ENCODE results near the gene LAMC3. TPM values are rescaled to one million over a fixed set of nuclear protein-coding genes. Genes with fewer than 3 reads are reported as not detected.

Gene LAMC3
- total RNA-seq, 3 donors from 2014 or later: 0.58 to 0.73 (median 0.69) TPM

- intact Hi-C loops (cut with DNase I, micrococcal nuclease): no loop called here
Measured at GRCh38 chr9:131121346-131121745, 112.4 kb downstream of the LAMC3 start.

GRCh38 chr9:131122158-131122557 is 113.2 kb downstream of the LAMC3 start:
- ATAC-seq (no peak), DNase-seq (no peak)
- H3K4me1 ChIP-seq (ENCODE audit: low read depth): peaks cover 12% of the 10 kb centered on the region
- H3K4me3 ChIP-seq: no peak overlapping the region
- no peak for TF ChIP-seq CTCF (IDR thresholded peaks at IDR 0.05)
- intact Hi-C loops (cut with DNase I, micrococcal nuclease): no loop called here
- no peaks in the 10 kb centered on the region for H3K9me3 ChIP-seq
- H3K36me3 ChIP-seq (ENCODE audit: low read depth): no peaks in the 10 kb centered on the region

More at GRCh38 chr9:131121346-131121745, 112.4 kb downstream of the LAMC3 start:
- H3K9me3 ChIP-seq: no peaks in the 10 kb centered on the region
- DNase-seq (no peak), ATAC-seq (no peak)
- no peak overlapping the region for H3K4me3 ChIP-seq
- TF ChIP-seq CTCF (IDR thresholded peaks at IDR 0.05): no peak
- no peaks in the 10 kb centered on the region for H3K36me3 ChIP-seq (ENCODE audit: low read depth)
- peaks cover 7% of the 10 kb centered on the region for H3K4me1 ChIP-seq (ENCODE audit: low read depth)

- intact Hi-C loops (cut with DNase I, micrococcal nuclease): no loop called here
Measured at GRCh38 chr9:131125038-131125287, 116.0 kb downstream of the LAMC3 start.

GRCh38 chr9:131125288-131126058 is 116.5 kb downstream of the LAMC3 start, which contains the start of gene NUP214:
Gene NUP214, plus strand, starts transcription at chr9:131125586. Its CDS starts 119 bp downstream, at chr9:131125705.
- intact Hi-C loops (cut with DNase I, micrococcal nuclease): no loop called here
- Histone ChIP-seq H3K36me3 (ENCODE audit: low read depth) (peaks cover 3% of the 10 kb centered on the region), H3K4me1 (ENCODE audit: low read depth) (peaks cover 12% of the 10 kb centered on the region), H3K4me3 (peak within 1 kb of the TSS; percentile 83), H3K9me3 (no peaks in the 10 kb centered on the region)
- ATAC-seq (peak; percentile 99), DNase-seq (peak; percentile 99 to 100 (median 100))
- TF ChIP-seq CTCF (IDR thresholded peaks at IDR 0.05): no peak

More at GRCh38 chr9:131125038-131125287, 116.0 kb downstream of the LAMC3 start:
- H3K4me3 ChIP-seq: peak overlapping the region; percentile 83
- H3K36me3 ChIP-seq (ENCODE audit: low read depth): peaks cover 3% of the 10 kb centered on the region
- ATAC-seq (peak; percentile 3), DNase-seq (no peak)
- no peak for TF ChIP-seq CTCF (IDR thresholded peaks at IDR 0.05)
- peaks cover 12% of the 10 kb centered on the region for H3K4me1 ChIP-seq (ENCODE audit: low read depth)
- no peaks in the 10 kb centered on the region for H3K9me3 ChIP-seq

- intact Hi-C loops (cut with DNase I, micrococcal nuclease): no loop called here
- H3K4me3 ChIP-seq: peak overlapping the region; percentile 83
- H3K9me3 ChIP-seq: no peaks in the 10 kb centered on the region
- peaks cover 3% of the 10 kb centered on the region for H3K36me3 ChIP-seq (ENCODE audit: low read depth)
- H3K4me1 ChIP-seq (ENCODE audit: low read depth): peaks cover 12% of the 10 kb centered on the region
- DNase-seq (no peak), ATAC-seq (no peak)
- TF ChIP-seq CTCF (IDR thresholded peaks at IDR 0.05): no peak
Measured at GRCh38 chr9:131126059-131126426, 117.1 kb downstream of the LAMC3 start.

All from mucosa of descending colon (tissue), 3 donors.